ENCODE results near the gene RAD54L2.
"Not testable (repeated sequence)": the region's sequence is repeated elsewhere in the genome, so short reads cannot be mapped to it uniquely, and the experiment has no call there.

Gene RAD54L2

GRCh38 chr3:51539291-51539941, 897 bp downstream of the RAD54L2 start:
- DNase-seq (ENCODE audit: low read depth) = peak; percentile 49

- DNase-seq (ENCODE audit: low read depth) = not testable (repeated sequence)
Measured at GRCh38 chr3:51542596-51542995, 4.1 kb downstream of the RAD54L2 start.

GRCh38 chr3:51544011-51544775, 5.7 kb downstream of the RAD54L2 start:
- DNase-seq (ENCODE audit: low read depth) = no peak

- DNase-seq (ENCODE audit: low read depth) = no peak
Measured at GRCh38 chr3:51547274-51547673, 8.8 kb downstream of the RAD54L2 start.

- no peak for DNase-seq (ENCODE audit: low read depth)
Measured at GRCh38 chr3:51549311-51549710, 10.8 kb downstream of the RAD54L2 start.

GRCh38 chr3:51550080-51550819, 11.7 kb downstream of the RAD54L2 start:
- DNase-seq (ENCODE audit: low read depth) = no peak

- no peak for DNase-seq (ENCODE audit: low read depth)
Measured at GRCh38 chr3:51557993-51558392, 19.5 kb downstream of the RAD54L2 start.

GRCh38 chr3:51559411-51559888, 20.9 kb downstream of the RAD54L2 start:
- peak; percentile 46 for DNase-seq (ENCODE audit: low read depth)

GRCh38 chr3:51559961-51560360, 21.4 kb downstream of the RAD54L2 start:
- no peak for DNase-seq (ENCODE audit: low read depth)

- DNase-seq (ENCODE audit: low read depth) = not testable (repeated sequence)
Measured at GRCh38 chr3:51562403-51562802, 23.9 kb downstream of the RAD54L2 start.

- no peak for DNase-seq (ENCODE audit: low read depth)
Measured at GRCh38 chr3:51568036-51568435, 29.5 kb downstream of the RAD54L2 start.

GRCh38 chr3:51568996-51569395, 30.5 kb downstream of the RAD54L2 start:
- no peak for DNase-seq (ENCODE audit: low read depth)

- no peak for DNase-seq (ENCODE audit: low read depth)
Measured at GRCh38 chr3:51578238-51578637, 39.7 kb downstream of the RAD54L2 start.

- no peak for DNase-seq (ENCODE audit: low read depth)
Measured at GRCh38 chr3:51580418-51580817, 41.9 kb downstream of the RAD54L2 start.

GRCh38 chr3:51581524-51581923, 43.0 kb downstream of the RAD54L2 start:
- DNase-seq (ENCODE audit: low read depth) = no peak

- DNase-seq (ENCODE audit: low read depth) = no peak
Measured at GRCh38 chr3:51585197-51585596, 46.7 kb downstream of the RAD54L2 start.

GRCh38 chr3:51585871-51586270, 47.4 kb downstream of the RAD54L2 start:
- no peak for DNase-seq (ENCODE audit: low read depth)
